HG02885 (cell line): ENCODE data around the gene PRKACB.

ENCODE experiments used
- ATAC-seq: cut with Tn5 transposase; IDR thresholded peaks from one replicate; pipeline ENCODE4 v1.9.1; 2021; ENCODE audit warnings: mild to moderate bottlenecking; ENCODE audit not compliant: unreplicated experiment, poor library complexity

PRKACB gene

DNA sequence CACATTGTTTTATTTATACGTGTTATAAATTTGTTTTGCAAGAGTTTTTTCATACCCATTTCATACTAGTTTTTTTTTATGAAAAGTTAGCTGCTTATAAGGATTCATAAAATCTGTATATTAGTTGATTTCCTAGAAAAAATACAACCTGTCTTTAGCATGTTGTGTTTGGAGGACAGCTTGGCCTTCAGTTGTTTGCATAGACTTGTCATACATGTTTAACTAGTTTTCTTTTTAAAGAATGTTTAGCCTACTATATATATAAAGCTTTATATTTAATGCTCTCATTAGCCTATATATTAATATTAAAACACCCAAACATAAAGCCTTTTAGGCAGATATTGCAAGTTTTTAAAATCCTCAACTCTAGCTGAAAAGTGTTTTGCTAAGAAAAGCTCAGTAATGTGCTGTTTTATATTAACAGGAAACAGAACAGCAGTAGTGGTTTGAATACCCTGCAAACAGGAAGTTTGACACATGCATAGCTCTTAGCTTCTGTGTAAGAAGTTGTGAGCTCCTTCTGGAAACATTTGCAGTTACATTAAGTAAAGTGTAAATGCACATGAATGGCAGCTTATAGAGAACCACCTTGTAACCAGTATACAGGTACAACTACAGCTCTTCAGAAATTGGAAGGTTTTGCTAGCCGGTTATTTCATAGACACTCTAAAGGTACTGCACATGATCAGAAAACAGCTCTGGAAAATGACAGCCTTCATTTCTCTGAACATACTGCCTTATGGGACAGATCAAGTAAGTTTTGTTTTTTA lies at the start of gene PRKACB:
Gene PRKACB (plus strand): TSS at position 476 of the 770 bp plus-strand sequence. CDS start 91 bp downstream, at position 567.
- peak; percentile 94 for ATAC-seq

DNA sequence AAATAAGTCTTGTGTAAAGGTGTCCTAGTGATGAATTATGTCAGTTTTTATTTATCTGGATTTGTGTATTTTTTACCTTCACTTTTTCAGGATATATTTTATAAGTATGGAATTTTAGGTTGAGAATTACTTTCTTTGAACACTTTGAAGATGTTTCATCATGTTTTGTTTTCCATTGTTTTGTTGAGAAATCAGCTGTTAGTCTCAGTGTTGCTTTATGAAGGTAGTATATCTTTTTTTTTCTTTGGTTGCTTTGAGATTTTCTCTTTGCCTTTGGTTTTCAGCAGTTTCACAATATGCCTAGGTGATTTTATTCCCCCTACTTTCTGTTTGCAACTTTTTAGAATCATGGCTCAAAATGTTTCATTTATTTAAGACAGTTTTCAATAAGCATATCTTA lies 48.8 kb upstream of the PRKACB start:
- no peak for ATAC-seq

DNA sequence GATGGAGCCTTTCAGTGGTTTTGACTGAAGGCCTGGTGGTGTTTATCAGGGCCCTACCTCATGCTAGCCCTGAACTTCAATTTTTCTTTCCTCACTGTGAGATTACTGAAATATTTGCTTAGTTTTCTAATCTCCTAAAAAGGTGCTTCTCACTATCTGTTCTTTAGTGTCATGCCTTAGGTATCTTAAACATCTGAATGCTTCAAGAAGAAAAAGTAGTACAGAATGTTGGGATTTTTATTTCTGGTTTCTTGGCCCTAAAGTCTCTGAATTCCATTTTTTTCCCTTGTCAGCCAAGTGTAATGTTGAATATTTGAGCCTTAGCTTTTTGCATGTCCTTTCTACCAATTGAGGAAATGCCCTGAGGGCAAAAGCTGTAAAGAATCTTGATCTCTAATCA lies 47.9 kb upstream of the PRKACB start:
- ATAC-seq = no peak

DNA sequence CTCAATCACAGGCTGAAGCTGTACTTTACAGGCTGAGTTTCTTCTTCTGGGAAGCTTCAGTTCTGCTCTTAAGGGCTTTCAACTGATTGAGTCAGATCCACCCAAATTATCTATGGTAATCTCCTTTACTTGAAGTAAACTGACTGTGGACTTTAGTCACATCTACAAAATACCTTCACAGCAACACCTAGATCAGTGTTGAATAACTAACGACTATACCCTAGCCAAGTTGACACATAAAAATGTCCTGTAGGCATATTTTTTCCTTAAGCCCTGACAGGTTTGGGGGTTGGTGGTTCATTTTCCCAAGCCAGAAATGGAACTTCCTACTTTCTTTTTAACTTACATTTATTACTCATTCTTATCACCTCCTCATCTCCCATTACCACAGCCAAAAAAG lies 42.9 kb upstream of the PRKACB start:
- ATAC-seq = no peak

DNA sequence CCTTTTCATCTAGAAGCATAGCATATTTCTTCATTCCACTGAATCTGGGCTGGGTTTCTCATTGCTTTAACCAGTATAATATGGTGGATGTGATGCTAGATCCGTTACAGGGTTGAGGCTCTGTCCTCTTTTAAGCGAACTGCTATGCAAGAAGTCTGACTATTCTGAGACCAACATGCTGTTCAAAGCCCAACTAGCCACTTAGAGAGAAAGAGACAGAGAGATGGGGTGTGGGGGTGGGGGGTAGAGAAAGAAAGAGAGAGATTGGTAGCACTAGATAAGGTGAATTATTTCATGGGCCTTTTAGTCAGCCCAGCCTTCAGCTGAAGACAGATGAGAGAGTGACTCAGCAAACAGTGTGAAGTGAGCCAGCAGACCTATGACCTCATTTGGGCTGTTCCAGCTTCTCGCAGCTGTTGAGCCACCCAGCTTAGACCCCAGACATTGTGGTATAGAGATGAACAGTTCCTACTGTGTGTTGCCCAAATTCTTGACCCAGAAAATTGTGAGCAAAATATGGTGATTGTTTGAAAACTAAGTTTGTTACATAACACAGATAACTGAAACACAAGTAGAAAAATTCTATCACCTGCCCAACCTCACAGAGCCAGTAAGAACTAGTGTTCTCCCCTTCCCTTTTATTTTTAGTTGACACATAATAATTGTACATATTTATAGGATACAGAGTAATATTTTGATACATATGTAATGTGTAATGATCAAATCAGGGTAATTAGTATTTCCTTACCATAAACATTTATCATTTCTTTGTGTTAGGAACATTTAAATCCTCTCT lies 40.7 kb upstream of the PRKACB start:
- ATAC-seq = peak; percentile 66

DNA sequence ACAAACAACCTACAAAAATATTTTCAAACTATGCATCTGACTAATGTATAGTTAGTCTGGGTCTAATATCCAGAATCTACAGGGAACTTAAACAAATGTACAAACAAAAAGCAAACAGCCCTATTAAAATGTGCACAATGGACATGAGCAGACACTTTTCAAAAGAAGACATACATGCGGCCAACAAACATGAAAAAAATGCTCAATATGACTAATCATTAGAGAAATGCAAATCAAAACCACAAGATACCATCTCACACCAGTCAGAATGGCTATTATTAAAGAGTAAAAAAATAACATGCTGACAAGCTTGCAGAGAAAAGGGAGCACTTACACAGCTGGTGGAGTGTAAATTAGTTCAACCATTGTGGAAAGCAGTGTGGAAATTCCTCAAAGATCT lies 36.5 kb upstream of the PRKACB start:
- peak; percentile 72 for ATAC-seq

DNA sequence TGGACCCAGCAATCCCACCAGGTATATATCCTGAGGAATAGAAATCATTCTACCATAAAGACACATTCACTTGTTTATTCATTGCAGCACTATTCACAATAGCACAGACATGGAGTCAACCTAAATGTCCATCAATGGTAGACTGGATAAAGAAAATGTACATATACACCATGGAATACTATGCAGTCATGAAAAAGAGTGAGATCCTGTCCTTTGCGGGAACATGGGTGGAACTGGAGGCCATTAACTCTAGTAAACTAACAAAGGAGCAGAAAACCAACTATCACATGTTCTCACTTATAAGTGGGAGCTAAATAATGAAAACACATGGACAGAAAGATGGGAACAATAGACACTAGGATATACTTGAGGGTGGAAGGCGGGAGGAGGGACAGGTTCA lies 36.1 kb upstream of the PRKACB start:
- no peak for ATAC-seq

DNA sequence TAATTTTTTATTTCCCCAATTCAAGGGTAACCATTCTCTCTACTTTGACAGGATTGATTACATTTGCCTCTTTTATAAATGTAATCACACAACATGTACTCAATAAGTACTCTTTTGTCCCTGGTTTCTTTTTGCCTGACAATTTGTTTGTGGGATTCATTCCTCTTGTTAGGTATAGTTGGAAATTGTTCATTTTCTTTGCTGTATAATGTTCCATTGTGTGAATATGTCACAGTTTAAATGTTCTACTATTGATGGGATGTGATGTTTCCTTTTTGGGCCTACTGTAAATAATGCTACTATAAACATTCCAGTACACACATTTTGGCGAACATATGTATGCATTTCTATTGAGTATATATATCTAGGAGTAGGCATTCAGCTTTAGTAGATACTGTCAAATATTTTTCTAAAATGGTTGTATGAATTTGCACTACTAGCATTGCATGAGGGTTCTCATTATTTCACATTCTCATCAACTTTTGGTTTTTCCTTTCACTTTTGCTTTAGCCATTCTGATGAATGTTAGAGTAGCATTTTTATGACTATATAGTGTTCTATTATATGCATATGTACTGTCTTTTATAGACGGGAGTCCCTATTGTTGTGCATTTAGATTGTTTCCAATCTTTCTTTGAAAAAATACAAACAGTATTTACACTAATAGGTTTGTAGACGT lies 35.0 kb upstream of the PRKACB start:
- no peak for ATAC-seq

DNA sequence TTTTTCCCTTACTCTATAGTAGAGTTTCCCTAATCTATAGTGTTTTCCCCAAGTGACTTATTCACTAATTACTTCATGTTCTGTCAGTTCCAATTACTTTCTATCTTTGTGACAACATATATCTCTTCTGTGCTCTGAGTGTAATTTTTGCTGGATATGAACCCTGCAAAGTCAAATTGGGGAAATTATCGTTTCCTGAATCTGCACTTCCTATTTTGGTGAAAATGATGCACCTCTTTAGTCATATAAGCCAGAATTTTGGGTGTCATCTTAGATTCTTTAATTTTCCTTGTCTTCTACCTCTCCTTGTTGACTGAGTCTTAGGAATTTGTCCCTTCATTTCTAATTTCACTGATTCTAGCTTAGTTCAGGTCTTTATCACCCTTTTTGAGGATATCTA lies 33.4 kb upstream of the PRKACB start:
- no peak for ATAC-seq

DNA sequence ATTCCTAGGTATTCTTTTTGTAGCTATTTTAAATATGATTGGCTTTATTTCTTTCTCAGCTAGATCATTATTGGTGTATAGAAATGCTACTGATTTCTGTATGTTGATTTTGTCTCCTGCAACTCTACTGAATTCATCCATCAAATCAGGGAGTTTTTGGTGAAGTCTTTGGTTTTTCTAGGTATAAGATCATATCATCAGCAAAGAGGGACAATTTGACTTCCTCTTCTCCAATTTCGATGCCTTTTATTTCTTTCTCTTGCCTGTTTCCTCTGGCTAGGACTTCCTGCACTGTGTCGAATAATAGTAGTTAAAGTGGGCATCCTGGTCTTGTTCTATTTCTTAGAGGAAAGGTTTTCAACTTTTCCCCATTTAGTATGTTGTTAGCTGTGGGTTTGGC lies 27.5 kb upstream of the PRKACB start:
- no peak for ATAC-seq

DNA sequence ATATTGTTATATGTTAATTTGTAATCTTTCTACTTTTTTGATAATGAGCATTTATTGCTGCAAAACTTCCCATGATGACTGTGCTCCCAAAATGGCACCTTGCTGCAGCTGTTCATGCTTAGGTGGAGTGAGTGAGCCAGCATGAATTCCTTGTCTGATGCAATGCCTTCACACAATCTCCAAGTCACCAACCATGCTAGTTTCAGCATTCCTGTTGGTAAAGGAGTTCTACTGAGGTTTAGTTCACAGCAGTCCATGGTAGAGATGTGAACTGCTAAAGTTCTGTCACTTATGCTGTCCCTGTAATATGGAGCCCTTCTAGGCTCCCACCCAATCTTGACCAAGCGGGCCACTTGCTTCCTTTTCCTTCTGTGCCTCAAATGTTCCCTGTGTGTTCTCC lies 26.2 kb upstream of the PRKACB start:
- ATAC-seq = no peak

DNA sequence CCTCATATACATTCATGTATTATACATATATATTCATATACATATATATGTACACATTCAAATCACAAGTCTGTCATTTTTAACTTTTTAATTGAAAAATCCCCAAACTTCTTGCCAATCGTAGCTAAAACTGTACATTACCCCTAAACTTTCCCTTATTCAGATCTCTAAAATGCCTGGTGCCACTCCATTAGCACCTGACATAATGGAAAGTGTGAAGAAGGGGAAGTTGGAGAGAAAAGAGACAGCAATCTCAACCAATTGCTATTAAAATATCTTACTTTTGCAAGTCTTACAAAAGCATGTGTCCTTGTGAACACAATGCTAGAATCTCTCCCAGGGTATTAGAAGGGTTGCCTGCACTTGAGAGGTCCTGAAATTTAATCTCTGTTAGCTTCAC lies 22.7 kb upstream of the PRKACB start:
- ATAC-seq = no peak

DNA sequence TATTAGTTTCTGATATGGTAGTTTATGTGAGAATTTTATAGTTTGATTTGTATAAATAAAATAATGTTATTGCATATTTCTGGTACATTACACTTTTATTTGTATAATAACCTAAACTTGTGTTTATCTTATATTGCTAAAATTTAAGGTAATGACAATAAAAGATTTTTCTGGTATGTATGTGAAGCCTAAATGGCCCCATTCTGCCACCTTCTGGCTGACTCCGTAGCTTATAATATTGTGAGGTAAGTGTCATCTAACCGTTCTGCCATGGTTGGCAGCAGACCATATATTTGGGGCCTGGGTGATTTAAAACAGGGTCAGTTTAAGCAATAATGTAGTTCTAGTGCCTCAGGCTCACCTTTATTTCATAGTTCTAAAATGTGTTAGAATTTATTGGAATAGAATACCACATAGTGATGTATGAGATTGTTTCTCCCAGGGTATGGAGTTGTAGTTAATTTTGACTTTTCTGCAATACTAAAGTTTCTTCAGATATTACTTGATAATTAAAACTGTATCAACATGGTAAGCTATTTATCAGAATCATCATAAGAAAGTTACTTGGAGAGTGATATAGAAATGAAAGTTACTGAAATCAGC lies 21.2 kb upstream of the PRKACB start:
- ATAC-seq = peak; percentile 78

DNA sequence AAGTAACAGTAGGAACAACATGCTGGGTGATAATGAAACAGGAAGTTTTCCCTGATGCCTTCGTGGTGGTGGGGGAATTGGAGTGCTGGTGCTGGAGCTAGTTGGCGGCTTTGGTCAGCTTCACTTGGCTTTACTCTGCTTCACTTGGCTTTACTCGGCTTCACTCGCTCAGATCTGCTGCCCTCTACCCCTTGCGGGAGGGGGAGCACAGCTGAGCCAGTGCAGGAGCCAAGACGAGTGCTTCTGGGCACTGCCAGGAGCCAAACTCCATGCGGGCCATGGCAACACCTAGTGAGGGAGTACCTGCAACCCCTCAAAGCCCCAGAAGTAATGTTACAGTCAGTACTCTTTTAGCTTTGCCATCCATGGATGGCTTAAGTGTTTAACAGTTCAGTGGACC lies 10.6 kb upstream of the PRKACB start:
- no peak for ATAC-seq

DNA sequence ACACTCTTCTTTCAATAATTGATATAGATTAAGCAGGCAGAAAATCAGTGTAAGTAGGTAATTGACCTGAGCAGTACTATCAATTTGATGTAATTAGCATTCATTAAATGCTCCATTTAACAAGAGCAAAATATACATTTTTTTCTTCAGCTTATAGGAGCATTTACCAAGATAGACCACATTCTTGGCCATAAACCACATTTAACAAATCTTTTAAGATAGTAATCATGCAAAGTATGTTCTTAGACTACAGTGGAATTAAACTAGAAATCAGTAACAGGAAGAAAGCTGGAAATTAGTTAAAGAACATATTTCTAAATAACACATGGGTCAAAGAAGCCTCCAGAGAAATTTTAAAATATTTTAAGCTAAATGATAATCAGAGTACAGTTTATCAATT lies 8.7 kb upstream of the PRKACB start:
- ATAC-seq = no peak

DNA sequence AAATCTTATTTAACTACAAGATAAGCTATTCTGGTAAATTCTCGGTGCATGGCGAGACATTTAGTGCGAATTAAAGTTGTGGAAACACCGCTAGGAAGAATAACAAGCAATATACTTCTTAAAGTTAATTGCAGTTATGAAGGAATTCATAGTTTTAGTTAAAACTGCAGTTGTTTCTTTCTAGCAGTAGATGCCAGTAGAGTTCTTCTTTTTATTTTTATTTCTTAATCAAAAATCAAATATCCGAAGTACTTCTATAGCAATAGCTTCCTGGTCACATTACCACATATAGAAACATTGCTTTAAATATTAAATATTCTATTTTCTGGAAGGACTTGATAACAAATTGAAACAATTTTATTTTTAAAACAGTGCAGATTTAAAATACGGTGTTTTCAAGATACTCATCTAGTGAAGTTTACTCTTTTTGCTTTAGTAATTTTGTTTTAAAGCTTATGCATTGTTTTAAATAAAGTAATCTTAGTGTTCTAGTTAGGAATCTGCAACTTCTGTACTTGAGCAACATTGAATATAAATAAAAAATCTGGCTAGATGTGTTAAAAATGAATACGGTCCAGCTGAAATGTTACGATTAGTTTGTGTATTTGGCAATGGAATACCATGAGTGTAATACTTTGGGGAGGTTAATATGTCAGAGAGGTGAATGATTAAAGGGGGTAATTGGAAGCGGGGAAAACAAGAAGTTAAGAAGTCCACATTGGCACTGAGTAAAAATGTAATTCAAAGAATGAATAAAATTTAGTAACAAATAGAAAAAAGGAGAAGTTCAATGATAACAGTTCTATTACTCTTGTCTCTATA lies 2.7 kb upstream of the PRKACB start:
- ATAC-seq = no peak

DNA sequence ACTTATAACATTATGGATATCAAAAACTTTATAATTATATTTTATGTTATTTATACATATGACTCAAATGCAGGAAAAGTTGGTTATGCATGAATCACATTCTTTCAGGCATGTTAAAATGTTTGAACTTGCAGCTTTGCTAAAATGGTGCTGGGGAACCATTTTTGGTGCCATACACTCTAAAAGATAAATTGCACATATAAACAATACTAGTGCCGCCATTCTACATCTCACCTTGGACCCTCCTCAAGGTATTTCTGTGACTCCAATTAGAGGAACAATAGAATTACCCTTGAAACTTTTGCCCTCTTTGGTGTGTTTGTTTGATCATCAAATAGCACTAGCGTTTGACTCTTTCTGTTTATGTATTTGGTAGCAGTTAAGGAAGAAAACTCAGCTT lies 997 bp downstream of the PRKACB start:
- ATAC-seq = no peak

DNA sequence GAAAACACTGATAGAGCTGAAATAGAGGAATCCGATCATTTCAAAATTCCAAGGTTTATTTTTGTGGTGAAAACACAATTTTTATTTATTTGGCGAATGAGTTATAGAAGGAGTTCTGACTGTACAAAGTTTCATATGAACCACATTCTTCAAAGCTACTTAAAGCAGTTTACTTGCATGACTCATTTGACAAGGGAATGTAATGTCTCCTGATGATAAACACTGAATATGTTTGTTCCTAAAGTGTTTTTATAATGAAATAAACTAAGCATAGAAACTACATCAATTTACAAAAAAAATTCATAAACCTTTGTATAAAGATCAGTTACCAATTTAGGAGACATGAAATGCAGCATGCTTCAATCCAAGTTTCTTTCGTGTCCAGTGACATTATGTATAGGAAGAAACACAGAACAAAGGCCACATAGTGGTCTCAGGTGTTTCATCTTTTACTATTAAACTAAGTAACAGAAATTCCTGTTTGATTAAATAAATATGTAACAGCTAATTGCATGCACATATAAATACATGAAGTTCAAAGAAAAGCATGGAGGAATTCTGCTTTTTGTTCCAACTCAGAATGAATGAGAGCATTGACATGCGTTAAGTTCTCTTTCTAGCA lies 2.5 kb downstream of the PRKACB start:
- ATAC-seq = peak; percentile 44

DNA sequence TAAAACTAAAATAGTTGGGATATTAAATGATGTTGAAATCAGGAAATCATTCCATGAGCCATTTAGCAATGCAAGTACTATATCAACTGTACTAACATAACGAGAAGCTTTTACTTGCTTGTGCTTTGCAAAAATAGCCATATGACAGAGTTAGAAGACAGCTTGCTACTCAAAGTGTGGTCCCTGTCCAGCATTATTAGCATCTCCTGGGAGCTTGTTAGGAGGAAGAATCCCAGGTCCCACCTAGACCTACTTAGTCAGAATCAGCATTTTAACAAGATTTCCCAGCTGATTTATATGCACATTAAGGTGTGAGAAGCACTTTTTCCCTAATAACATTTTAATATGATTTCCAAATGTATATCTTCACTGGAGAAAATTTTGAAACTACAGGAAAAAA lies 4.7 kb downstream of the PRKACB start:
- ATAC-seq = no peak

DNA sequence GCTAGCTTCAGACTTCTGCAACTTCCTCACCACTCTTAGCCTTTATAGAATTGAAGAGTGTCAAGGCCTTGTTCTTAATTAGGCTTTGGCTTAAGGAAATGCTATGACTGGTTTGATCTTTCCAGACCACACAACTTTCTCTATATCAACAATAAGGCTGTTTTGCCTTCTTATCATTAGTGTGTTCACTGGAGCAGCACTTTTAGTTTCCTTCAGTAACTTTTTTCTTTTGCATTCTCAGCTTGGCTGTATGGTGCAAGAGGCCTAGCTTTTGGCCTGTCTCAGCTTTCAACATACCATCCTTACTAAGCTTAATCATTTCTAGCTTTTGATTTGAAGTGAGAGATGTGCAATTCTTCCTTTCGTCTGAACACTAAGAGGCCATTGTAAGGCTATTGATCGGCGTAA lies 8.6 kb downstream of the PRKACB start:
- peak; percentile 92 for ATAC-seq
